ENCODE data around the gene PSD.

DNA sequence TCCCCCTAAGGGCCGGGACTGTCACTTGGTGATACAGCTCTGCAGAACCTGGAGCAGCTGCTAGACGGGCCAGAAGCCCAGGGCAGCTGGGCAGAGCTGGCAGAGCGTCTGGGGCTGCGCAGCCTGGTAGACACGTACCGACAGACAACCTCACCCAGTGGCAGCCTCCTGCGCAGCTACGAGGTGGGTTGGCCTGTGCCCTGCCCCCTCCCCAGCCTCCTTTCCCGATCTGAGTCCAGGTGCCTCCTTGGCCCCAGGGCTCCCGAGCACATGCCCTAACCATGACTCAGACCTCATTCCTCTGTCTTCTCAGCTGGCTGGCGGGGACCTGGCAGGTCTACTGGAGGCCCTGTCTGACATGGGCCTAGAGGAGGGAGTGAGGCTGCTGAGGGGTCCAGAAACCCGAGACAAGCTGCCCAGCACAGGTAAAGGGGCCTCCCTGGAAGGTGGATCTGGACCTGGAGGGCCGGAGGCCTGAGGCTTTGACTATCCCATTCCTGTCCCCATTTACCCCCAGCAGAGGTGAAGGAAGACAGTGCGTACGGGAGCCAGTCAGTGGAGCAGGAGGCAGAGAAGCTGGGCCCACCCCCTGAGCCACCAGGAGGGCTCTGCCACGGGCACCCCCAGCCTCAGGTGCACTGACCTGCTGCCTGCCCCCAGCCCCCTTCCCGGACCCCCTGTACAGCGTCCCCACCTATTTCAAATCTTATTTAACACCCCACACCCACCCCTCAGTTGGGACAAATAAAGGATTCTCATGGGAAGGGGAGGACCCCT is 16.7 kb downstream of the PSD start:
- TF ChIP-seq, protein P1, sequence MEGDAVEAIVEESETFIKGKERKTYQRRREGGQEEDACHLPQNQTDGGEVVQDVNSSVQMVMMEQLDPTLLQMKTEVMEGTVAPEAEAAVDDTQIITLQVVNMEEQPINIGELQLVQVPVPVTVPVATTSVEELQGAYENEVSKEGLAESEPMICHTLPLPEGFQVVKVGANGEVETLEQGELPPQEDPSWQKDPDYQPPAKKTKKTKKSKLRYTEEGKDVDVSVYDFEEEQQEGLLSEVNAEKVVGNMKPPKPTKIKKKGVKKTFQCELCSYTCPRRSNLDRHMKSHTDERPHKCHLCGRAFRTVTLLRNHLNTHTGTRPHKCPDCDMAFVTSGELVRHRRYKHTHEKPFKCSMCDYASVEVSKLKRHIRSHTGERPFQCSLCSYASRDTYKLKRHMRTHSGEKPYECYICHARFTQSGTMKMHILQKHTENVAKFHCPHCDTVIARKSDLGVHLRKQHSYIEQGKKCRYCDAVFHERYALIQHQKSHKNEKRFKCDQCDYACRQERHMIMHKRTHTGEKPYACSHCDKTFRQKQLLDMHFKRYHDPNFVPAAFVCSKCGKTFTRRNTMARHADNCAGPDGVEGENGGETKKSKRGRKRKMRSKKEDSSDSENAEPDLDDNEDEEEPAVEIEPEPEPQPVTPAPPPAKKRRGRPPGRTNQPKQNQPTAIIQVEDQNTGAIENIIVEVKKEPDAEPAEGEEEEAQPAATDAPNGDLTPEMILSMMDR (IDR thresholded peaks at IDR 0.05; ENCODE audit: poor library complexity, severe bottlenecking): no peak
- TF ChIP-seq RAD21 (conservative IDR thresholded peaks at IDR 0.05): no peak
